Liver (tissue), 9 donors: ENCODE results near the gene EPC1. TPM values are rescaled to one million over a fixed set of nuclear protein-coding genes. Genes with fewer than 3 reads are reported as not detected.
"Not testable (repeated sequence)": the region's sequence is repeated elsewhere in the genome, so short reads cannot be mapped to it uniquely, and the experiment has no call there.

Experiments used
- DNase-seq: peaks from one replicate; pipeline ENCODE4 v3.0.0-alpha.2; 2017; ENCODE audit warnings: low spot score
- H3K27ac ChIP-seq, 2 donors: one replicate each; pipeline ENCODE4 v1.7.0; 2013; ENCODE audit warnings: inconsistent platforms in 2 of 2, low read length in 2 of 2, control low read depth in 1 of 2, low read depth in 1 of 2, mild to moderate bottlenecking in 1 of 2
- H3K27me3 ChIP-seq, 4 donors: one replicate each; pipeline versions ENCODE4 v1.6.1 to v1.7.0; 2013; ENCODE audit warnings: low read length in 3 of 4, inconsistent platforms in 1 of 4, mild to moderate bottlenecking in 1 of 4, moderate library complexity in 1 of 4; ENCODE audit not compliant: control insufficient read depth in 4 of 4, insufficient read depth in 4 of 4
- H3K36me3 ChIP-seq, 4 donors: one replicate each; pipeline versions ENCODE4 v1.6.1 to v1.7.0; 2013; ENCODE audit warnings: low read length in 3 of 4, mild to moderate bottlenecking in 3 of 4, low read depth in 1 of 4, moderate library complexity in 1 of 4; ENCODE audit not compliant: control insufficient read depth in 4 of 4, insufficient read depth in 3 of 4
- H3K4me1 ChIP-seq, 4 donors: one replicate each; pipeline versions ENCODE4 v1.6.1 to v1.7.0; 2013; ENCODE audit warnings: low read length in 3 of 4, mild to moderate bottlenecking in 3 of 4, moderate library complexity in 1 of 4; ENCODE audit not compliant: control insufficient read depth in 4 of 4, insufficient read depth in 4 of 4
- H3K4me3 ChIP-seq, 3 donors: one replicate each; pipeline versions ENCODE4 v1.6.1 to v1.7.0; 2013; ENCODE audit warnings: low read length in 3 of 3, control low read depth in 1 of 3, low read depth in 1 of 3, mild to moderate bottlenecking in 1 of 3
- H3K9ac ChIP-seq, 2 donors: one replicate each; pipeline ENCODE4 v1.7.0; 2013; ENCODE audit warnings: low read length in 2 of 2, mild to moderate bottlenecking in 2 of 2, moderate library complexity in 2 of 2, control low read depth in 1 of 2, low read depth in 1 of 2
- H3K9me3 ChIP-seq, 4 donors: one replicate each; pipeline versions ENCODE4 v1.6.1 to v1.7.0; 2013; ENCODE audit warnings: low read length in 3 of 4; ENCODE audit not compliant: control insufficient read depth in 4 of 4
- ATF3 ChIP-seq: IDR thresholded peaks from 2 replicates; pipeline ENCODE4 v1.6.1; 2016; ENCODE audit warnings: antibody characterized with exemption
- CTCF ChIP-seq: fragments of 150-350 bp; IDR thresholded peaks from 2 replicates; pipeline ENCODE4 v1.5.1; 2017; ENCODE audit warnings: improper control_type of control experiment, low read depth, low read length; ENCODE audit not compliant: missing input control
- EGR1 ChIP-seq, 2 donors: IDR thresholded peaks; 2 replicates each; pipeline ENCODE4 v1.6.1; 2016 to 2018; ENCODE audit warnings: antibody characterized with exemption in 2 of 2, low read depth in 2 of 2
- FOXA1 ChIP-seq: IDR thresholded peaks from 2 replicates; pipeline ENCODE4 v1.6.1; 2016; ENCODE audit warnings: antibody characterized with exemption
- FOXA2 ChIP-seq: IDR thresholded peaks from 2 replicates; pipeline ENCODE4 v1.6.1; 2016; ENCODE audit warnings: antibody characterized with exemption
- GABPA ChIP-seq, 2 donors: IDR thresholded peaks in 1 of 2; conservative IDR thresholded peaks in 1 of 2; 2 replicates each; pipeline ENCODE4 v1.6.1; 2016; ENCODE audit warnings: antibody characterized with exemption in 2 of 2, mild to moderate bottlenecking in 1 of 2, moderate library complexity in 1 of 2
- HNF4A ChIP-seq, 2 donors: conservative IDR thresholded peaks; 2 replicates each; pipeline ENCODE4 v1.6.1; 2016; ENCODE audit warnings: antibody characterized with exemption in 2 of 2, mild to moderate bottlenecking in 2 of 2
- HNF4G ChIP-seq: IDR thresholded peaks from 2 replicates; pipeline ENCODE4 v1.6.1; 2016; ENCODE audit warnings: antibody characterized with exemption
- JUND ChIP-seq, 2 donors: IDR thresholded peaks; 2 replicates each; pipeline ENCODE4 v1.6.1; 2016; ENCODE audit warnings: antibody characterized with exemption in 2 of 2
- MAX ChIP-seq: IDR thresholded peaks from 2 replicates; pipeline ENCODE4 v1.6.1; 2016; ENCODE audit warnings: antibody characterized with exemption
- NR2F2 ChIP-seq: IDR thresholded peaks from 2 replicates; pipeline ENCODE4 v1.6.1; 2016; ENCODE audit warnings: antibody characterized with exemption
- RAD21 ChIP-seq, 2 donors: IDR thresholded peaks; 2 replicates each; pipeline ENCODE4 v1.6.1; 2016; ENCODE audit warnings: antibody characterized with exemption in 2 of 2, mild to moderate bottlenecking in 2 of 2
- REST ChIP-seq: IDR thresholded peaks from 2 replicates; pipeline ENCODE4 v1.6.1; 2016; ENCODE audit warnings: antibody characterized with exemption, mild to moderate bottlenecking
- RXRA ChIP-seq, 2 donors: IDR thresholded peaks; 2 replicates each; pipeline ENCODE4 v1.6.1; 2017 to 2018; ENCODE audit warnings: antibody characterized with exemption in 2 of 2, mild to moderate bottlenecking in 1 of 2
- SP1 ChIP-seq: IDR thresholded peaks from 2 replicates; pipeline ENCODE4 v1.6.1; 2018; ENCODE audit warnings: antibody characterized with exemption, mild to moderate bottlenecking
- TAF1 ChIP-seq: conservative IDR thresholded peaks from 2 replicates; pipeline ENCODE4 v1.6.1; 2016; ENCODE audit warnings: antibody characterized with exemption, mild to moderate bottlenecking
- YY1 ChIP-seq: IDR thresholded peaks from 2 replicates; pipeline ENCODE4 v1.6.1; 2016; ENCODE audit warnings: antibody characterized with exemption, mild to moderate bottlenecking
- ZBTB33 ChIP-seq: IDR thresholded peaks from 2 replicates; pipeline ENCODE4 v1.6.1; 2016; ENCODE audit warnings: antibody characterized with exemption
- WGBS: extraction: QIAGEN DNeasy Blood & Tissue Kit; methylation state at CpG from one replicate; pipeline ENCODE4 v1.1.7; 2013; 5-methylcytosine and 5-hydroxymethylcytosine counted together
- polyA plus RNA-seq, 2 donors: library from polyadenylated mRNA; stranded (reverse) in 1 of 2; unstranded in 1 of 2; fragments of 200-250 nt in 1 of 2; fragments of >200 nt in 1 of 2; fragmentation: Nextera tagmentation in 1 of 2; extraction: Ambion mirVana in 1 of 2; gene quantifications; one replicate each; pipeline versions ENCODE4 v1.2.1 to v1.2.3, GENCODE V29; 2013 to 2015
- total RNA-seq, 2 donors: library from RNA; depleted of rRNA; stranded (reverse); fragments of >200 nt; gene quantifications; one replicate each; pipeline ENCODE4 v1.2.3, GENCODE V29; 2014
- donor health status: healthy.
- donor health status: healthy.
- donor health status: healthy.
- donor health status: healthy.
- donor health status: healthy.

Gene EPC1
- total and polyA plus RNA-seq, 4 donors = 5.6 to 30.9 (median 16.0) TPM

- TF ChIP-seq GABPA (IDR thresholded peaks at IDR 0.05 in 1 of 2, conservative IDR thresholded peaks at IDR 0.05 in 1 of 2) = no peak
- no peak for TF ChIP-seq RXRA (IDR thresholded peaks at IDR 0.05)
- no peak for TF ChIP-seq NR2F2
- no peak for TF ChIP-seq RAD21 (IDR thresholded peaks at IDR 0.05)
- no peak for TF ChIP-seq MAX
- no peak for TF ChIP-seq JUND (IDR thresholded peaks at IDR 0.05)
- no peak for TF ChIP-seq FOXA2
These were observed 93.7 kb downstream of the EPC1 start (continued) for GRCh38 chr10:32253276-32253675.

GRCh38 chr10:32250489-32250888 lies 96.5 kb downstream of the EPC1 start:
- 82% methylated on average over 3 of the region's 3 CpGs for WGBS
- DNase-seq, H3K9ac ChIP-seq, H3K9me3 ChIP-seq, H3K4me1 ChIP-seq, H3K27ac ChIP-seq, H3K36me3 ChIP-seq, H3K27me3 ChIP-seq, H3K4me3 ChIP-seq: not testable (repeated sequence)

GRCh38 chr10:32246685-32247084 lies 100.3 kb downstream of the EPC1 start:
- 91% methylated on average over 3 of the region's 3 CpGs for WGBS
- H3K27me3 ChIP-seq = no peaks in the 10 kb centered on the region
- H3K27ac ChIP-seq = no peak overlapping the region
- no peak overlapping the region for H3K9ac ChIP-seq
- H3K9me3 ChIP-seq = no peaks in the 10 kb centered on the region
- no peak for DNase-seq
- no peaks in the 10 kb centered on the region for H3K4me1 ChIP-seq
- no peaks in the 10 kb centered on the region for H3K36me3 ChIP-seq
- no peak overlapping the region for H3K4me3 ChIP-seq
- no peak for TF ChIP-seq FOXA2
- no peak for TF ChIP-seq ZBTB33
- TF ChIP-seq RAD21 (IDR thresholded peaks at IDR 0.05) = no peak
- no peak for TF ChIP-seq EGR1 (IDR thresholded peaks at IDR 0.05; ENCODE audit: low read depth in 2 of 2)
- TF ChIP-seq HNF4G = no peak
- TF ChIP-seq REST = no peak
- no peak for TF ChIP-seq GABPA (IDR thresholded peaks at IDR 0.05 in 1 of 2, conservative IDR thresholded peaks at IDR 0.05 in 1 of 2)
- TF ChIP-seq HNF4A (conservative IDR thresholded peaks at IDR 0.05) = no peak
- no peak for TF ChIP-seq JUND (IDR thresholded peaks at IDR 0.05)
- TF ChIP-seq SP1 = no peak
- no peak for TF ChIP-seq TAF1
- no peak for TF ChIP-seq MAX
- no peak for TF ChIP-seq ATF3
- TF ChIP-seq CTCF = no peak
- no peak for TF ChIP-seq NR2F2
- no peak for TF ChIP-seq FOXA1
- no peak for TF ChIP-seq YY1
